GM21447 (cell line): Measurements from ENCODE around the gene KY.

Source experiments
- ATAC-seq: cut with Tn5 transposase; IDR thresholded peaks from one replicate; pipeline ENCODE4 v1.9.1; 2021; ENCODE audit not compliant: unreplicated experiment

The KY gene

GRCh38 chr3:134621854-134622253 lies 29.0 kb downstream of the KY start:
- ATAC-seq, result no peak

GRCh38 chr3:134620476-134621115 lies 30.2 kb downstream of the KY start:
- no peak for ATAC-seq

- no peak for ATAC-seq
Measured at GRCh38 chr3:134619884-134620445, 30.9 kb downstream of the KY start.

GRCh38 chr3:134619301-134619615 lies 31.6 kb downstream of the KY start:
- ATAC-seq, result no peak

GRCh38 chr3:134618478-134619300 lies 32.1 kb downstream of the KY start:
- no peak for ATAC-seq

- no peak for ATAC-seq
Measured at GRCh38 chr3:134617608-134618477, 33.0 kb downstream of the KY start.

- no peak for ATAC-seq
Measured at GRCh38 chr3:134615743-134616142, 35.1 kb downstream of the KY start.

- no peak for ATAC-seq
Measured at GRCh38 chr3:134614955-134615354, 35.9 kb downstream of the KY start.

GRCh38 chr3:134613006-134613520 lies 37.8 kb downstream of the KY start:
- no peak for ATAC-seq

- ATAC-seq, result no peak
Measured at GRCh38 chr3:134611516-134611915, 39.3 kb downstream of the KY start.

- ATAC-seq, result no peak
Measured at GRCh38 chr3:134610432-134611385, 40.1 kb downstream of the KY start.

GRCh38 chr3:134609821-134610431 lies 40.9 kb downstream of the KY start:
- no peak for ATAC-seq

GRCh38 chr3:134608771-134609435 lies 41.9 kb downstream of the KY start:
- ATAC-seq, result no peak

- no peak for ATAC-seq
Measured at GRCh38 chr3:134608023-134608770, 42.6 kb downstream of the KY start.

GRCh38 chr3:134607054-134608022 lies 43.5 kb downstream of the KY start:
- no peak for ATAC-seq

- no peak for ATAC-seq
Measured at GRCh38 chr3:134606033-134607025, 44.5 kb downstream of the KY start.
